GM19351 (cell line): Measurements from ENCODE around the gene SLC5A5.

Experiments
- ATAC-seq: cut with Tn5 transposase; IDR thresholded peaks from one replicate; pipeline ENCODE4 v1.9.1; 2021; ENCODE audit warnings: mild to moderate bottlenecking, moderate library complexity; ENCODE audit not compliant: unreplicated experiment

The SLC5A5 gene

DNA sequence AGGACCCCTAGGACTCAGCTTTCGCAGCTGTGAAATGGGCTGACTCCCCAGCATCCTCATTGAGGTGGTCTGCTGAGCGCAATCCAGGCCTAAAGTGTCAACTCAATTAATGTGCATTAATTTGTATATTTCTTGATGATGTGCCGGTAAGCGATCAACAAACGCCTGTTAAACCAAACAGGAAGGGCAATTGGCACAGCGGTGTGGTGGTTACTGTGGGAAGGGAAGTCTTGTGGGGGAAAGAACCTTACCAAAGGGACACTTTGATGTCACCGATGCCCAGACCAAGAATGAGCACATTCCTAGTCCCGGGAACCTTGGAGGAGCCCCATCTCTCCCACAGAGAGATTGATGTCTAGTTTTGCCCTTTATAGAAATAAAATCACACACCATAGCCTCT lies 25.6 kb upstream of the SLC5A5 start:
- ATAC-seq = no peak

DNA sequence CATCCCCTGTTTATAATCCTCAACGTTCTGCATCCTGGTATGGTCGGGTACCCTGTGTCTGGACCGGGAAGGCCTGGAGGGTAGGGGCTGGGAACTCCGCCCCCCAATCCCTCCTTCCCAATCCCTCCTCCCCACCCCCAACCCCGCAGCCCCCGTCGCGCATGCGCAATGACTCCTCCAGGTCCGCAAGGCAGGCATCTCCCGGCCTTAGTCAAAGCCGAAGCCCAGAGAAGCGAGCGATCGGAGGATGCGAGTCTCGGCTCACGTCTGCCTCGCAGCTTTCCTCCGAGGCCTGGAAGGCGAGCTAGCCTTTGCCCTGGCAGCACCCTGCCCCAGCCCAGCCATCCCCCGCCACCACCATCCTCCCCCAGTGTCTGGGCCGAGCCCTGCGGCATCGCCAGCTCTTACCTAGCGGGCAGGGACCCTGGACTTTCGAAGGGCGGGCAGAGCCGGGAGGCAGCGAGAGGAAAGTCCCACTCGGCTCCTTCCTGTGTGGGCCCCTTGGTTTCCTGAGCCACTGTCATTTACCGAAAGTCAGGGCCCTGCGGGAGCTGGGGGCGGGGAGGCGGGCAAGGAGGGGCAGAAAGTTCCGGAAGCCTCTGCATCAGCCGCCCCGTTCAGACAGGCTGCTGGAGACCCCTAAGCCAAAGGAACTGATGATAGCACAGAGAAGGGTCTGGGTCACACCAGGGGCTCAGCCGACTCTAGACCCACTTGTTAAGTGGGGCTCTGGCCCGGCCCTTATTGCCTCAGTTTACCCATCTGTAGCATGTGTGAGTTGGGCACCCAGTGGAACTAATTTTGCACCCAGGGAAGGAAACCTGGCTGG lies 24.0 kb upstream of the SLC5A5 start, which contains the start of gene JAK3:
JAK3 (minus strand) TSS at position 445 of the 829 bp plus-strand sequence. CDS start 3,565 bp downstream, outside the sequence.
- no peak for ATAC-seq

DNA sequence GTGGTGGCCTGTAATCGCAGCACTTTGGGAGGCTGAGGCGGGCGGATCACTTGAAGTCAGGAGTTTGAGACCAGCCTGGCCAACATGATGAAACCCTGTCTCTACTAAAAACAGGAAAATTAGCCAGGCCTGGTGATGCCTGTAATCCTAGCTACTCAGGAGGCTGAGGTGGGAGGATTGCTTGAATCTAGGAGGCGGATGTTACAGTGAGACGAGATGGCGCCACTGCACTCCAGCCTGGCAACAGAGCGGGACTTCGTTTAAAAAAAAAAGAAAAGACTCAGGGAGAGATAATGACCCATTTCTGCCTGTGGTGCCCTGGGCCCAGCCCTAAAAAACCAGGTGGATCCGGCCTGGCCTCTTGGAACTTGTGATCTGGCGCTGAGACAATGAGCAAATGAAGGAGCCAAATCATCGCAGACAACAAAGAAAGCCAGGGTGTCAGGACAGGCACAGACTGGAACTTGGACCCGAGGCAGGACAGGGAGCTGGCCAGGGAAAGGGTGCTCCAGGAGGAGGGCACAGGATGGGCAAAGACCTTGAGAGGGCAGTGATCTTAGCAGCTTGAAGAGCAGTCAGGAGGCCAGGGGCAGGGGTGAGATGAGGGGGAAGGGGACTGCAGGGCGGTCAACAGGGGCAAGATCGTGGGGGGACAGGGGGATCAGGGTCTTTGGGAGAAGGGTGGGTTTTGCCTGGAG lies 23.0 kb upstream of the SLC5A5 start:
- no peak for ATAC-seq

DNA sequence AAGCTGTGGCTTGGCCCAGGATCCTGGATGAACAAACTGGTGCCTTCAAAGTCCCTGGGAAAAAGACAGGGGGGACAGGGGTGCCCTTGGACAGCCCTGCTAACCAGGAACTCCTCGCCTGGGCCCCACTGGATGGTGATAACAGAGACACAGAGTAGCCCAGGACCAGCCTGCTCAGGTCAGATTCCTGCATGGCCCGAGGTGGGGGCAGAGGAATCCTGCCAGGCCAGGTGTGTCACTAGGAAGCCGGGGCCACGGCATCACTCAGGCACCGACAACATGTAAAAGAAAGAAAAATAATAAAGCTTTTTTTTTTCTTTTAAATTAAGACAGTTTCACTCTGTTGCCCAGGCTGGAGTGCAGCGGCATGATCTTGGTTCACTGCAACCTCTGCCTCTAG lies 17.7 kb upstream of the SLC5A5 start:
- ATAC-seq = no peak

DNA sequence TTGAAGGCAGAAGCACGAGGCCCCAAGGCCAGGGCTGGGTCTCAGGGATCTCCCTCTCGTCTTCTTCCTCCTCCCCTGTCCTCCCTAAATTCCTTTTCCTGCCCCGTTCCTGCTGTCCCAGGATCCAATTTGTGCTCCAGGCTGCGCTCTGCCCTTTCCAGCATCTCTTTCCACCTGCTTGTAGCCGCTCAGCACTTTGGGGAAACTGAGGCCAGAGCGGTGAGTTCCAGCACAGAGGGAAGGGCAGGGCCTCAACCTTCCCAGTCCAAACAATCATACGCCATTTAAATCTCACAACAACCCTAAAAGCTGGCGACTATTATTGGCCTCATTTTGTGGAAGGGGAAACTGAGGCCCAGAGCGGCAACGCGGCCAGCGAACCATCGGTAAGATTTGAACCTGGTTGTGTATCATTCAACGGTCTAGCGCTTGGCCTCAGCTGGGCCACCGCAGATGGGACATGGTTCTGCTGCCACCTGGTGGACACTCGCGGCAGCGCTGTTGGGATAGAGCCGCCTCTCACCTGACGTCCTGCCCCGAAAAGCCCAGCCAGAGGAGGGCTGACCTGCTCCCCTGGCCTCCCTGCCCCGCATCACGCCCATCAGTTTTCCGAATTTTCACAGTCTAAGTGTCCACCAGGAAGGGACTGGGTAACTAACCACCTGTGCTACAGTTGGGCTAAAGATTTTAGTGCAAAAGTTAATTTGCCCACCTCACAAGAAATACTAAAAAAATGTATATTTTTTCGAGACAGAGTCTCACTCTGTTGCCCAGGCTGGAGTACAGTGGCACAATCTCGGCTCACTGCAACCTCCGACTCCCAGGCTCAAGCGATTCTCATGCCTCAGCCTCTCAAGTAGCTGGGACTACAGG lies 16.2 kb upstream of the SLC5A5 start:
- no peak for ATAC-seq

DNA sequence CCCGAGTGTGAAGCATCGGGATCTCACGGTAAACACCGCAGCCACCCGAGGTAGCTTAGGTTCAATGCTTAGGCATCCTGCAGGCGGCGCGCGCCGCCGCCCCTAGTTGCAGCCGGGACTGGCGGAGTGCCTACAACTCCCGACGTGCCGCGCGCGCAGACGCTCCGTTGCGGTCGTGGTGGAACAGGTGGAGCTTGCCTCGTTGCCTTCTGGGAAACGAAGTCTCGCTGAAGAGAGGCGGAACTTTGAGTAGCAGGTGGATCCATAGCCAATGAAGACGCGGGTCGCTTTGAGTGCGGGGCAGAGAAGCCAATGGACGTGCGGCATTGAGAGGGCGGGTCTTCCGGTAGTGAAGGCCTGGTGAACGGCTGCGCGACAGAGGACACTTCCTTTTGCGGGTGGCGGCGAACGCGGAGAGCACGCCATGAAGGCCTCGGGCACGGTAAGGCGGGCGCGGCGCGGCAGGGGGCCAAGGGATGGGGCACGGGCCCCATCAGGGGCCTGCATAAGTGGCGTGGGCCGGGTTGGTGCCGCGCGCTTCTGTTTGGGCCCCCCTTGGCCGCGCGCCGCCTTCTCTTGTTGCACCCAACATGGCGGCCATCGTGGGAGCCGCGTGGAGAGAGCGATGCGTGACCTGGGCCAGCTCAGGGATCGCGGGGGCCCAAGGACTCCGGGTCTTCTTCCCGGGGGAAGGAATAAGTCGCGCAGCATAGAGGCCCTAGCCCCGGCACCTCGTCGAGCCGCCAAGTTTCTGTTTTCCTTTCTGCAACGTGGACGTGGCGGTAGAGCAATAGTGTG lies 12.0 kb upstream of the SLC5A5 start, which contains the start of gene RPL18A:
RPL18A (plus strand) TSS at position 378 of the 798 bp plus-strand sequence; CDS start at position 425, 47 bp downstream.
- ATAC-seq = peak; percentile 86

DNA sequence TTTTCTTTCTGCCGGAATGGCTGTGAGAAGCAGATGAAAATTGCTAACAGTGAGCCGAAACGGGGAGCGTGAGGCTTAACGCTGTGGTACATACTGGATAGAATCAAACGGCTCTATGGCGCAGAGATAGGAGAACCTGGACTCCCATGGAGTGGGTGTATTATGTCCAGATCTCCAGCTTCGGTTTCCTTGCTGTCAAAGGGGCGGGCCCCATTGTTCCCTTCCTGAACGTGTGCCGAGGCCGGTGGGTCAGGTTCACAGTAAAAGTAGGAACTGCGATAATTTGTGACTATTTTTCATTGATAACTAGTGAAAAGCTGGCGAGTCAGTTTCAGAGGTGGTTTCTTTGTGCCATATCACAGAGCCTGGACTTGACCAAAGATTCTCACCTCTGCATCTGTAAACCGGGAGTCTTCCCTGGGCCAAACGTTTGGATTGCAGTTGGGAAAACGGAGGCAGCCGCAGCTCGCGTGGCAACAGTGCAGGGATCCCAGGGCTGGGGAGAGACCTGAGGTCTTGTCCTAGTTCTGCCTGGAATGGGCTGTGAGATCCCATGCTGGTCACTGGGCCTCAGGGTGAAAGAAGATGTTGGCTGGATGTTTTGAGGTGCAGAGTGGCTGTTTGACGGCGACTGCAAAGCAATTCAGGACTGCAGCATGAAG lies 11.3 kb upstream of the SLC5A5 start:
- ATAC-seq = no peak

DNA sequence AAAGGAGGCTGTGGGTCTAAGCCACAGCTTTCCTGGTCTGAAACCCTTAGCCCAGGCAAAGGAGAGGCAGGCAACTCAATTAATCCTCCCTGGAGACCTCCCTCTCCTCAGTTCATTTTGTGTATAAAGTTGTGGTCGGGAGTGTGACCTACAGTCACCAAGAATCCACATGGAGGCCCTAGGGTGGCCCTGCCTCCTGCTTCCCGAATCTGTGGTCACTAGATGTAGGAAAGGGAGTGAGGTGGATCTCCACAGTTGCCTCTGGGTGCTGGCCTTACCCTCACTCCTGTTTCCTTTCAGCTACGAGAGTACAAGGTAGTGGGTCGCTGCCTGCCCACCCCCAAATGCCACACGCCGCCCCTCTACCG lies 10.8 kb upstream of the SLC5A5 start:
- no peak for ATAC-seq

DNA sequence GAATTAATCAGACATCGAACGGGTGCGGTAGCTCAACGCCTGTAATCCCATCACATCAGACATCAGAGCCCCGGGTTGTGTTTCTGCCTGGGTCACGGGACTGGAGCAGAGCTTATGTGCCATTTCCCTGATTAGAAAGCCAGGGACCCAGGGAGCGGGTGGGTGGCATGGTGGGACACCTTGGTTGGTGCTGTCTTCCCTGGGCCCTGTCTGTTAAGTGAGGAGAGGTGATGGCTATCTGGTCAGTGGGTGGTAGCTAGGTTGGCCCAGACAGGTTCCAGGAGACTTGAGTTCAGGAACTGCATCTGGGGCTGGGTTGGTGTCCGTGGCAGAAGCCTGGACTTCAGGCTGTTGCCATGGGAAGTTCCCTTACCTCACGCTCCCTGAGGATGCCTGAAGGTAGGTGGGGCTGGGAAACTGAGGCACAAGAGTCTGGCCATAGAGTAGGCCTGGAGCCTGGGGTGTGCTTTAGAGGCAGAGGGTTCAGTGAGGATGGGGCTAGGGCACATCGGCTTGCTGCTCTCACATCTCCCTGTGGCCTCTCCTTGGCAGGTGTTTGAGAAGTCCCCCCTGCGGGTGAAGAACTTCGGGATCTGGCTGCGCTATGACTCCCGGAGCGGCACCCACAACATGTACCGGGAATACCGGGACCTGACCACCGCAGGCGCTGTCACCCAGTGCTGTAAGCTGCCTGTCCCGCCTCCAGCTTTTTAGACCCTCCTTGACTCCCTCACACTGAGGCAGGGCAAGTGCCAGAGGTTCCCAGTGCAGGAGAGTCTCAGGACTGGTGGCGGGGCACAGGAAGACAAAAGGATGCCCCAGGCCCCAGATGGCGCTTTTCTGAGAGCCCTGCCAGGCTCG lies 10.0 kb upstream of the SLC5A5 start:
- ATAC-seq = no peak

DNA sequence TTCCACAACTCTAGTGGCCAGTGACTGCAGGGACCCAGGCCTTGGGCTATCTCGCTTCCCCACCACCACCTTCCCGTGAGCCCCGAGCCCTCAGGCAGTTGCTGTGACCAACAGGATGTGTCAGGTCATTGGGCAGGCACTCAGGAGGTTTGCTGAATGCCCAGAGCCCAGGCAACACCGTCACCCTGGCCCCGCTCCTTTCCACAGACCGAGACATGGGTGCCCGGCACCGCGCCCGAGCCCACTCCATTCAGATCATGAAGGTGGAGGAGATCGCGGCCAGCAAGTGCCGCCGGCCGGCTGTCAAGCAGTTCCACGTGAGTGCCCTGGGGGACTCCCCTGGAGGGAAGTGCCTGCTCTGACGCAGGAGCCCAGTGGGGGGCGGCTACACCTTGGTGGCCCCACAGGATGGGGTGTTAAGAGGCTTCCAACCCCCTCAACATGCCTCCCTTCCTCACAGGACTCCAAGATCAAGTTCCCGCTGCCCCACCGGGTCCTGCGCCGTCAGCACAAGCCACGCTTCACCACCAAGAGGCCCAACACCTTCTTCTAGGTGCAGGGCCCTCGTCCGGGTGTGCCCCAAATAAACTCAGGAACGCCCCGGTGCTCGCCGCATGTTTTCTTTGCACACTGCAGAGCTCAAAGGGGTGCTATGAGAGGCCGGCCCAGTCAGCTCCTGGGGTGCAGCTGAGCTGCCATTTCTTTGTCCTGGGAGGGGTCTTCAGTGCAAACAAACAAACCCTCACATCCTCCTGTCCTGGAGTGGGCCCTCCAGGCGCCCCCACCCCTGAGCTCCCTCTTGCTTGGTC lies 8.8 kb upstream of the SLC5A5 start:
- no peak for ATAC-seq

DNA sequence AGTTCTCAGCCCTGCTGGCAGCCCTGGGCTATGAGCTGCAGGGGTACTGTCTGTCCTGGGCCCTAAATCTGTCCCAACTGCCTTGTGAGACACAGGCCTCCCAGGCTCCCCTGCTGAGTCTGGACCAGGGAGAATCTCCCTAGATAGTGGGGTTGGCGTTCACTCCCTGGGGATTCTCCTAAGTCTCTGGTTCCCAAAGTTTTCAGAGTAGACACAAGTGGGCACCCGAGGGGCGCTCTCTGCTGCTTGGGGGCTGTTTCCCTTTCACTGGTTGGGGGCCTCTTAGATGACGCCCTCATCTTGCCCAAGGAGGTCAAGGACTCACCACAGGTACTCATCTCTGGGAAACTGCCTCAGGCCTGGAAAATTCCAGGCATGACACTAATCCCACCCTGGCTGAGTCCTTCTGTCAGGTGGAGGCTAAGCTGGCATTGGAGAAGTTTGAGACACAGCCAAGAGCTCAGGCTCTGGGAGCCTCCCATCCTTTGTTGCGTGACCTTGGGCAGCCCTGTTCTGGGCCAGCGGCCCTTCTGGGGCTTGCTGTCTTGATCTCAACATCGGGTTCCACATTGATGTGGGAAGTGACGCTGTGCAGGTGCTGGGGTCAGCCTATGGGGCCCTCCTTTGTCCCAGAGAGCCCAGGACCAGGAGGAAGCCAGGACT lies 8.1 kb upstream of the SLC5A5 start:
- no peak for ATAC-seq

DNA sequence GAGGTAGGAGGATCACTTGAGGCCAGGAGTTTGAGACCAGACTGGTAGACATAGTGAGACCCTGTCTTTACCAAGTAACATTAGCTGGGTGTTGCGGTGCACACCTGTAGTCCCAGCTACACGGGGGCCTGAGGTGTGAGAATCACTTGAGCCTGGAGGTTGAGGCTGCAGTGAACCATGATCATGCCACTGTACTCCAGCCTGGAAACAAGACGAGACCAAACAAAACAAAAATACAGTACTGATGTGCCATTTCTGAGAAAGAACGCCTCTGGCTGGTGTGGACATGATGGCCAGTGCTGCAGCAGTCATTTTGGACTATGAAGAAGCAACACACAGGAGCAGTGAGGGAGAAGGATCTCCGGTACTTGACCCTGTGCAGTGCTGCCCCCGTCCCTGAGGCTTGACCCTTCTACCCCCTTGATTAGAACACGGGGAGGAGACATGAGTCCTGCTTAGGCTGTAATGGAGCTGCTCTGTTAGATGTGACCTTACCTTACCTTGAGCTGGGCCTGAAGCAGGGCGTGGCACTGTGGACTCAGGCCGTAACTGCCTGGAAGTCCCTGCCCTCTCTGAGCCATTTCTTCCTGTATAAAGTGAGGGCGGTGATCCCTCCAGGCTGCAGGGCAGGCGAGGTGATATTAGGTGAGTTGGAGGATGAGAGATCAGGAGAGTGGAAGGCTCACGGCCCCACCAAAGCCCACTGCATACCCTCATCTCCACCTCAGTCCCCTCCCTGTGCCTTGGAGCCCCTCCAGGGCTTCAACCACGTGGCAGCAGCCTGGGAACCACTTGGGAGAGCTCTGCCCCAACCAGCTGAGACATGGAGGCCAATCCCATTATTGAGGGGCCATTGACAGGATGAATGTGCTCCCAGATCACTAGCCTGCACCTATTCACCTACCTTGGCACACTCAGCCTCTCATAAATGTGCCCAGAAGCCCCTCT lies 6.1 kb upstream of the SLC5A5 start:
- ATAC-seq = no peak

DNA sequence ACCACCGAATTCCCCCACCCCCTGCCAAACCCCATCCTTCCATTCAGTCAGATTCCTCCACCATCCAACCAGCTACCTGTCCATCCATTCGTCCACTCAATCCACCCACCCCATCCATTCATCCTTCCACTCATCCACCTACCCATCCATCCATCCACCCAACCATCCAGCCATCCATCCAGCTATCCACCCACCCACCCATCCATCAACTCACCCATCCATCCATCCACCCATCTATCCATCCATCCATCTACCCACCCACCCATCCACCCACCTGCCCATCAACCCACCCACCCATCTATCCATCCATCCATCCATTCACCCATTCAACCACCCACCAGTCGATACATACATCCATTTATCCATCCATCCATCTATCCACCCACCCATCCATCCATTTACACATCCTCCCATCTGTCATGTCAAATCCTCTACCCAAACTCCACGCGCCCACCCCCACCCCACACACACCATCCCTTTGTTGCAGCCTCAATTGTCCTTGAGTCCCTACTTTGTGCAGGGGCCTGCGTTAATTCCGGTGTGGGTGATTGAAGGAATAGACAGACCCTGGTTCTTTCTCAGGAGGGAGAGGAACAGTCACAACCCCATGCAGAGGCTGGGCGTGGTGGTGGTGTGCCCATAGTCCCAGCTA lies 5.3 kb upstream of the SLC5A5 start:
- no peak for ATAC-seq

DNA sequence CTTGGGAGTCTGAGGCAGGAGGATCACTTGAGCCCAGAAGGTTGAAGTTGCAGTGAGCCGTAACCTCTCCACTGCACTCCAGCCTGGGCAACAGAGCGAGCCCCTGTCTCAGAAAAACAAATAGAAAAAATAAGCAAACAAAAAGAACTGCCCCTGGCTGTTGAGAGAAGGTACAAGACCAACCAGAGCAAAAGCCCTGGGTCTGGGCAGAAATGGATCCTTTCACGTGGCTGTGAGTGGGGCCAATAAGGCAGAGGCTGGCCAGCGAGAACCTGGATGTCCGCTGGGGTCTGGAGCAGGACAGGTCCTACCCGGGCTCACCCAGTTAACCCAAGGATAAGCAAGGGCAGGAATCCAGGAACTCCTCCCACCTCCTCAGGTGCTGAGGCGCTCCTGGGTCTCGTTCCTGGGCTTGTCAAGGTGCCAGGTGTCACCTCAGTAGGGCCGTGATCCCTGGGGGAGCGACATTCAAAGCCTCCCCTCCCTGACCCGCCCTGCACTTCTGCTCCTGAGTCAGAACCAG lies 4.7 kb upstream of the SLC5A5 start:
- ATAC-seq = no peak

DNA sequence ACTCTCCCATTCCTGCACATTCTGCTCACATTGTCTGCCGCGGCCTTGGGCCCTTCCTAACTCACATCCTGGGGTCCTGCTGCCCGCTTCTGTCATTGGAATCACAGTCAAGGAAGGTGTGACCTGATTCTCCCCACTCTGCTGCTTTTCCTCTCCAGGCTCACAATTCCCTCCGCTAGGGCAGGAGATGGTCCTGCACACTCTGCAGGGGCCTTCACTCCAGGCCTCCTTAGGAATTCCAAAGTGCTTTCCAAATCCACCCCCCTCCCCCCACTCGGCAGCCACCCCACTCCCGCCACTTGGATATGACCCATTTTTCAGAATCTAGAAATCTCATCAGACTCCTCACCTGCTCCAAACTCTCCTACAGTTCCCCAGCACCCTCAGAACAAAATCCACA lies 3.1 kb upstream of the SLC5A5 start:
- ATAC-seq = no peak

DNA sequence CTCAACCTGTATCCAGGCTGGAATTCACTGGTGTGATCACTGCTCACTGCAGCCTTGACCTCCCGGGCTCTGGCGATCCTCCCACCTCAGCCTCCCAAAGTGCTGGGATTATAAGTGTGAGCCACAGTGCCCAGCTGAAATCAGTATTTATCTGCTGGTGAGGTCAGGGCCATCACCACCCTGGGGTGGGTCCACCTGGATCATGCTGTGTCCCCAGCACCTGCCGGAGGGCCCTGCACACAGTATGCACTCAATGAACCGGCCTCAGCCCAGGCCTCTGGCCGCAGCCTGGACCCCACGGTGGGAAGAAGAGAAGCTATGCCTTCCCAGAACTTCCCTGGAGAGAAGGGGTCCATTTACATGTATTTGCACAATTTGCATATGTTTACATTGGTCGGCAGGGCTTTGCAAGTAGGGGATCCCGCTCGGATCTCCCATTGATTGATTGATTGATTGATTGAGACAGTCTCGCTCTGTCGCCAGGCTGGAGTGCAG lies 2.6 kb upstream of the SLC5A5 start:
- no peak for ATAC-seq
